A673 (cell line): ENCODE measurements around the gene ATG13.

Source experiments
- CTCF ChIP-seq: fragments of 300-800, 200-600 bp; sonication (generic); conservative IDR thresholded peaks from 2 replicates; pipeline ENCODE4 v1.5.1; 2017; ENCODE audit warnings: low read depth, mild to moderate bottlenecking, antibody characterized with exemption, low read length, moderate library complexity, mixed read lengths
- EZH2 ChIP-seq: fragments of 200-600 bp; sonication (generic); IDR thresholded peaks from 2 replicates; pipeline ENCODE4 v1.6.1; 2017; ENCODE audit warnings: borderline replicate concordance, low read depth, mild to moderate bottlenecking, mixed read lengths, antibody characterized with exemption, low read length; ENCODE audit not compliant: poor library complexity, severe bottlenecking

- TF ChIP-seq EZH2: no peak
- no peak for TF ChIP-seq CTCF
Measured at GRCh38 chr11:46616551-46617133, 711 bp upstream of the ATG13 start.
